H1 (cell line): ENCODE results near the gene BCKDHA.

Experiments
- BACH1 ChIP-seq: IDR thresholded peaks from 2 replicates; pipeline ENCODE4 v1.6.1; 2012; ENCODE audit warnings: low read length, improper control_type of control experiment
- BRCA1 ChIP-seq: IDR thresholded peaks from 2 replicates; pipeline ENCODE4 v1.6.1; 2012; ENCODE audit warnings: low read depth, low read length, improper control_type of control experiment
- EP300 ChIP-seq, 2 experiments: IDR thresholded peaks; 1 replicate in 1 of 2; 2 replicates in 1 of 2; pipeline ENCODE4 v1.6.1; 2011 to 2012; ENCODE audit warnings: low read depth in 2 of 2, low read length in 2 of 2, mild to moderate bottlenecking in 2 of 2, borderline replicate concordance in 1 of 2, inconsistent platforms in 1 of 2, moderate library complexity in 1 of 2
- GTF2F1 ChIP-seq: IDR thresholded peaks from 2 replicates; pipeline ENCODE4 v1.6.1; 2012; ENCODE audit warnings: low read depth, low read length, improper control_type of control experiment, borderline replicate concordance
- JUND ChIP-seq: IDR thresholded peaks from 2 replicates; pipeline ENCODE4 v1.6.1; 2011; ENCODE audit warnings: mild to moderate bottlenecking, improper control_type of control experiment, low read length
- MAX ChIP-seq: IDR thresholded peaks from 2 replicates; pipeline ENCODE4 v1.6.1; 2012; ENCODE audit warnings: inconsistent platforms
- POLR2AphosphoS5 ChIP-seq: IDR thresholded peaks from 2 replicates; pipeline ENCODE4 v1.6.1; 2011; ENCODE audit warnings: low read depth, low read length
- SUZ12 ChIP-seq: fragments of 200-600 bp; sonication (generic); IDR thresholded peaks from 2 replicates; pipeline ENCODE4 v1.6.1; 2012; ENCODE audit warnings: mild to moderate bottlenecking, inconsistent platforms, low read length, moderate library complexity, mixed read lengths
- YY1 ChIP-seq: IDR thresholded peaks from 2 replicates; pipeline ENCODE4 v1.6.1; 2011; ENCODE audit warnings: low read depth, mild to moderate bottlenecking, low read length
- TF ChIP-seq, protein P1 (sequence below), 3 experiments: IDR thresholded peaks; 1 replicate in 2 of 3; 2 replicates in 1 of 3; pipeline versions ENCODE4 v1.5.1 to v1.6.1; 2011; ENCODE audit warnings: low read length in 3 of 3, mild to moderate bottlenecking in 3 of 3, inconsistent platforms in 2 of 3, low read depth in 1 of 3, moderate library complexity in 1 of 3; ENCODE audit not compliant: insufficient read depth in 1 of 3; ENCODE audit errors: control extremely low read depth in 1 of 3

GRCh38 chr19:41355035-41355434 is 42.6 kb upstream of the BCKDHA start:
- TF ChIP-seq BRCA1 (no peak), JUND (no peak), SUZ12 (no peak), YY1 (no peak), MAX (no peak), POLR2AphosphoS5 (no peak), BACH1 (no peak), GTF2F1 (no peak), EP300 (IDR thresholded peaks at IDR 0.05; ENCODE audit: borderline replicate concordance in 1 of 2, low read depth in 2 of 2, low read length in 2 of 2) (no peak)
- TF ChIP-seq, protein P1, sequence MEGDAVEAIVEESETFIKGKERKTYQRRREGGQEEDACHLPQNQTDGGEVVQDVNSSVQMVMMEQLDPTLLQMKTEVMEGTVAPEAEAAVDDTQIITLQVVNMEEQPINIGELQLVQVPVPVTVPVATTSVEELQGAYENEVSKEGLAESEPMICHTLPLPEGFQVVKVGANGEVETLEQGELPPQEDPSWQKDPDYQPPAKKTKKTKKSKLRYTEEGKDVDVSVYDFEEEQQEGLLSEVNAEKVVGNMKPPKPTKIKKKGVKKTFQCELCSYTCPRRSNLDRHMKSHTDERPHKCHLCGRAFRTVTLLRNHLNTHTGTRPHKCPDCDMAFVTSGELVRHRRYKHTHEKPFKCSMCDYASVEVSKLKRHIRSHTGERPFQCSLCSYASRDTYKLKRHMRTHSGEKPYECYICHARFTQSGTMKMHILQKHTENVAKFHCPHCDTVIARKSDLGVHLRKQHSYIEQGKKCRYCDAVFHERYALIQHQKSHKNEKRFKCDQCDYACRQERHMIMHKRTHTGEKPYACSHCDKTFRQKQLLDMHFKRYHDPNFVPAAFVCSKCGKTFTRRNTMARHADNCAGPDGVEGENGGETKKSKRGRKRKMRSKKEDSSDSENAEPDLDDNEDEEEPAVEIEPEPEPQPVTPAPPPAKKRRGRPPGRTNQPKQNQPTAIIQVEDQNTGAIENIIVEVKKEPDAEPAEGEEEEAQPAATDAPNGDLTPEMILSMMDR (IDR thresholded peaks at IDR 0.05; ENCODE audit: control extremely low read depth in 1 of 3, insufficient read depth in 1 of 3, low read depth in 1 of 3, low read length in 3 of 3), result no peak
